Measurements from ENCODE around the gene OVCH2. TPM values are rescaled to one million over a fixed set of nuclear protein-coding genes. Genes with fewer than 3 reads are reported as not detected.

The OVCH2 gene
- total and polyA plus RNA-seq, 2 experiments from 2014 or later: 0.42 to 1.3 TPM

DNA sequence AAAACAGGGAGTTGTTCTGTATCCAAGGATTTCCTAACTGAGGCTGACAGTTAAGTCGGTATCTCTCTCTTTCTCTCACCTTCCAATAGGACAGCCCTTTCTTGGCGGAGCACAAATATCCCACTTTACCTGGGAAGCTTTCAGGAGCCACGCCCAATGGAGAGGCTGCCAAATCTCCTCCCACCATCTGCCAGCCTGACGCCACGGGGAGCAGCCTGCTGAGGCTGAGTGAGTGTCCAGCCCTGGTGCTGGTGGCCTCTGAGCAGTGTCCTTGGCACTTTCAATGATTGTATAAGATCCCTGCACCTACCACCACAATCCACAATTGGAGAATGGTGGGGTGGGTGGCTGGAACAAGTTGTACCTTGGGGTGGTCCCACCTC is 66.6 kb downstream of the OVCH2 start:
- TF ChIP-seq, protein P1, sequence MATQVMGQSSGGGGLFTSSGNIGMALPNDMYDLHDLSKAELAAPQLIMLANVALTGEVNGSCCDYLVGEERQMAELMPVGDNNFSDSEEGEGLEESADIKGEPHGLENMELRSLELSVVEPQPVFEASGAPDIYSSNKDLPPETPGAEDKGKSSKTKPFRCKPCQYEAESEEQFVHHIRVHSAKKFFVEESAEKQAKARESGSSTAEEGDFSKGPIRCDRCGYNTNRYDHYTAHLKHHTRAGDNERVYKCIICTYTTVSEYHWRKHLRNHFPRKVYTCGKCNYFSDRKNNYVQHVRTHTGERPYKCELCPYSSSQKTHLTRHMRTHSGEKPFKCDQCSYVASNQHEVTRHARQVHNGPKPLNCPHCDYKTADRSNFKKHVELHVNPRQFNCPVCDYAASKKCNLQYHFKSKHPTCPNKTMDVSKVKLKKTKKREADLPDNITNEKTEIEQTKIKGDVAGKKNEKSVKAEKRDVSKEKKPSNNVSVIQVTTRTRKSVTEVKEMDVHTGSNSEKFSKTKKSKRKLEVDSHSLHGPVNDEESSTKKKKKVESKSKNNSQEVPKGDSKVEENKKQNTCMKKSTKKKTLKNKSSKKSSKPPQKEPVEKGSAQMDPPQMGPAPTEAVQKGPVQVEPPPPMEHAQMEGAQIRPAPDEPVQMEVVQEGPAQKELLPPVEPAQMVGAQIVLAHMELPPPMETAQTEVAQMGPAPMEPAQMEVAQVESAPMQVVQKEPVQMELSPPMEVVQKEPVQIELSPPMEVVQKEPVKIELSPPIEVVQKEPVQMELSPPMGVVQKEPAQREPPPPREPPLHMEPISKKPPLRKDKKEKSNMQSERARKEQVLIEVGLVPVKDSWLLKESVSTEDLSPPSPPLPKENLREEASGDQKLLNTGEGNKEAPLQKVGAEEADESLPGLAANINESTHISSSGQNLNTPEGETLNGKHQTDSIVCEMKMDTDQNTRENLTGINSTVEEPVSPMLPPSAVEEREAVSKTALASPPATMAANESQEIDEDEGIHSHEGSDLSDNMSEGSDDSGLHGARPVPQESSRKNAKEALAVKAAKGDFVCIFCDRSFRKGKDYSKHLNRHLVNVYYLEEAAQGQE (IDR thresholded peaks at IDR 0.05; ENCODE audit: unreplicated experiment): no peak
- TF ChIP-seq STAT1 (IDR thresholded peaks at IDR 0.05; ENCODE audit: unreplicated experiment) (no peak), NANOG (IDR thresholded peaks at IDR 0.05; ENCODE audit: borderline replicate concordance) (no peak), CREB1 (CRISPR knock-in tag; IDR thresholded peaks at IDR 0.05; ENCODE audit: low read depth) (no peak), ZNF114 (CRISPR knock-in tag; IDR thresholded peaks at IDR 0.05) (no peak), ZNF331 (CRISPR knock-in tag; IDR thresholded peaks at IDR 0.05; ENCODE audit: low read depth) (no peak), JUNB (IDR thresholded peaks at IDR 0.05; ENCODE audit: unreplicated experiment) (no peak), POLR2AphosphoS5 (IDR thresholded peaks at IDR 0.05; ENCODE audit: low read depth) (no peak), EZH2phosphoT487 (IDR thresholded peaks at IDR 0.05; ENCODE audit: unreplicated experiment) (no peak), EZH2 (IDR thresholded peaks at IDR 0.05; ENCODE audit: low read depth, unreplicated experiment) (no peak)
- TF ChIP-seq, protein P2, sequence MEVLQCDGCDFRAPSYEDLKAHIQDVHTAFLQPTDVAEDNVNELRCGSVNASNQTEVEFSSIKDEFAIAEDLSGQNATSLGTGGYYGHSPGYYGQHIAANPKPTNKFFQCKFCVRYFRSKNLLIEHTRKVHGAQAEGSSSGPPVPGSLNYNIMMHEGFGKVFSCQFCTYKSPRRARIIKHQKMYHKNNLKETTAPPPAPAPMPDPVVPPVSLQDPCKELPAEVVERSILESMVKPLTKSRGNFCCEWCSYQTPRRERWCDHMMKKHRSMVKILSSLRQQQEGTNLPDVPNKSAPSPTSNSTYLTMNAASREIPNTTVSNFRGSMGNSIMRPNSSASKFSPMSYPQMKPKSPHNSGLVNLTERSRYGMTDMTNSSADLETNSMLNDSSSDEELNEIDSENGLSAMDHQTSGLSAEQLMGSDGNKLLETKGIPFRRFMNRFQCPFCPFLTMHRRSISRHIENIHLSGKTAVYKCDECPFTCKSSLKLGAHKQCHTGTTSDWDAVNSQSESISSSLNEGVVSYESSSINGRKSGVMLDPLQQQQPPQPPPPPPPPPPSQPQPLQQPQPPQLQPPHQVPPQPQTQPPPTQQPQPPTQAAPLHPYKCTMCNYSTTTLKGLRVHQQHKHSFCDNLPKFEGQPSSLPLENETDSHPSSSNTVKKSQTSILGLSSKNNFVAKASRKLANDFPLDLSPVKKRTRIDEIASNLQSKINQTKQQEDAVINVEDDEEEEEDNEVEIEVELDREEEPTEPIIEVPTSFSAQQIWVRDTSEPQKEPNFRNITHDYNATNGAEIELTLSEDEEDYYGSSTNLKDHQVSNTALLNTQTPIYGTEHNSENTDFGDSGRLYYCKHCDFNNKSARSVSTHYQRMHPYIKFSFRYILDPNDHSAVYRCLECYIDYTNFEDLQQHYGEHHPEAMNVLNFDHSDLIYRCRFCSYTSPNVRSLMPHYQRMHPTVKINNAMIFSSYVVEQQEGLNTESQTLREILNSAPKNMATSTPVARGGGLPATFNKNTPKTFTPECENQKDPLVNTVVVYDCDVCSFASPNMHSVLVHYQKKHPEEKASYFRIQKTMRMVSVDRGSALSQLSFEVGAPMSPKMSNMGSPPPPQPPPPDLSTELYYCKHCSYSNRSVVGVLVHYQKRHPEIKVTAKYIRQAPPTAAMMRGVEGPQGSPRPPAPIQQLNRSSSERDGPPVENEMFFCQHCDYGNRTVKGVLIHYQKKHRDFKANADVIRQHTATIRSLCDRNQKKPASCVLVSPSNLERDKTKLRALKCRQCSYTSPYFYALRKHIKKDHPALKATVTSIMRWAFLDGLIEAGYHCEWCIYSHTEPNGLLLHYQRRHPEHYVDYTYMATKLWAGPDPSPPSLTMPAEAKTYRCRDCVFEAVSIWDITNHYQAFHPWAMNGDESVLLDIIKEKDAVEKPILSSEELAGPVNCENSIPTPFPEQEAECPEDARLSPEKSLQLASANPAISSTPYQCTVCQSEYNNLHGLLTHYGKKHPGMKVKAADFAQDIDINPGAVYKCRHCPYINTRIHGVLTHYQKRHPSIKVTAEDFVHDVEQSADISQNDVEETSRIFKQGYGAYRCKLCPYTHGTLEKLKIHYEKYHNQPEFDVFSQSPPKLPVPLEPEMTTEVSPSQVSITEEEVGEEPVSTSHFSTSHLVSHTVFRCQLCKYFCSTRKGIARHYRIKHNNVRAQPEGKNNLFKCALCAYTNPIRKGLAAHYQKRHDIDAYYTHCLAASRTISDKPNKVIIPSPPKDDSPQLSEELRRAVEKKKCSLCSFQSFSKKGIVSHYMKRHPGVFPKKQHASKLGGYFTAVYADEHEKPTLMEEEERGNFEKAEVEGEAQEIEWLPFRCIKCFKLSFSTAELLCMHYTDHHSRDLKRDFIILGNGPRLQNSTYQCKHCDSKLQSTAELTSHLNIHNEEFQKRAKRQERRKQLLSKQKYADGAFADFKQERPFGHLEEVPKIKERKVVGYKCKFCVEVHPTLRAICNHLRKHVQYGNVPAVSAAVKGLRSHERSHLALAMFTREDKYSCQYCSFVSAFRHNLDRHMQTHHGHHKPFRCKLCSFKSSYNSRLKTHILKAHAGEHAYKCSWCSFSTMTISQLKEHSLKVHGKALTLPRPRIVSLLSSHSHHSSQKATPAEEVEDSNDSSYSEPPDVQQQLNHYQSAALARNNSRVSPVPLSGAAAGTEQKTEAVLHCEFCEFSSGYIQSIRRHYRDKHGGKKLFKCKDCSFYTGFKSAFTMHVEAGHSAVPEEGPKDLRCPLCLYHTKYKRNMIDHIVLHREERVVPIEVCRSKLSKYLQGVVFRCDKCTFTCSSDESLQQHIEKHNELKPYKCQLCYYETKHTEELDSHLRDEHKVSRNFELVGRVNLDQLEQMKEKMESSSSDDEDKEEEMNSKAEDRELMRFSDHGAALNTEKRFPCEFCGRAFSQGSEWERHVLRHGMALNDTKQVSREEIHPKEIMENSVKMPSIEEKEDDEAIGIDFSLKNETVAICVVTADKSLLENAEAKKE (CRISPR knock-in tag; IDR thresholded peaks at IDR 0.05): no peak
- TF ChIP-seq, protein P3, sequence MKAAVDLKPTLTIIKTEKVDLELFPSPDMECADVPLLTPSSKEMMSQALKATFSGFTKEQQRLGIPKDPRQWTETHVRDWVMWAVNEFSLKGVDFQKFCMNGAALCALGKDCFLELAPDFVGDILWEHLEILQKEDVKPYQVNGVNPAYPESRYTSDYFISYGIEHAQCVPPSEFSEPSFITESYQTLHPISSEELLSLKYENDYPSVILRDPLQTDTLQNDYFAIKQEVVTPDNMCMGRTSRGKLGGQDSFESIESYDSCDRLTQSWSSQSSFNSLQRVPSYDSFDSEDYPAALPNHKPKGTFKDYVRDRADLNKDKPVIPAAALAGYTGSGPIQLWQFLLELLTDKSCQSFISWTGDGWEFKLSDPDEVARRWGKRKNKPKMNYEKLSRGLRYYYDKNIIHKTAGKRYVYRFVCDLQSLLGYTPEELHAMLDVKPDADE (IDR thresholded peaks at IDR 0.05): no peak
- TF ChIP-seq, protein P4, sequence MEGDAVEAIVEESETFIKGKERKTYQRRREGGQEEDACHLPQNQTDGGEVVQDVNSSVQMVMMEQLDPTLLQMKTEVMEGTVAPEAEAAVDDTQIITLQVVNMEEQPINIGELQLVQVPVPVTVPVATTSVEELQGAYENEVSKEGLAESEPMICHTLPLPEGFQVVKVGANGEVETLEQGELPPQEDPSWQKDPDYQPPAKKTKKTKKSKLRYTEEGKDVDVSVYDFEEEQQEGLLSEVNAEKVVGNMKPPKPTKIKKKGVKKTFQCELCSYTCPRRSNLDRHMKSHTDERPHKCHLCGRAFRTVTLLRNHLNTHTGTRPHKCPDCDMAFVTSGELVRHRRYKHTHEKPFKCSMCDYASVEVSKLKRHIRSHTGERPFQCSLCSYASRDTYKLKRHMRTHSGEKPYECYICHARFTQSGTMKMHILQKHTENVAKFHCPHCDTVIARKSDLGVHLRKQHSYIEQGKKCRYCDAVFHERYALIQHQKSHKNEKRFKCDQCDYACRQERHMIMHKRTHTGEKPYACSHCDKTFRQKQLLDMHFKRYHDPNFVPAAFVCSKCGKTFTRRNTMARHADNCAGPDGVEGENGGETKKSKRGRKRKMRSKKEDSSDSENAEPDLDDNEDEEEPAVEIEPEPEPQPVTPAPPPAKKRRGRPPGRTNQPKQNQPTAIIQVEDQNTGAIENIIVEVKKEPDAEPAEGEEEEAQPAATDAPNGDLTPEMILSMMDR (conservative IDR thresholded peaks at IDR 0.05; ENCODE audit: low read depth in 2 of 2): no peak
- Histone ChIP-seq H3K9me2 (ENCODE audit: insufficient read depth) (peaks cover 6% of the 10 kb centered on the region; the same call in 1 of the 2 replicates), H3K4me3 (no peak overlapping the region), H3K79me2 (replicated peaks; ENCODE audit: insufficient read depth) (no peaks in the 10 kb centered on the region), H3F3A (replicated peaks; ENCODE audit: low read depth) (no peaks in the 10 kb centered on the region), H2AFZ (no peak overlapping the region), H3K36me3 (ENCODE audit: insufficient read depth) (no peaks in the 10 kb centered on the region), H3K4me1 (ENCODE audit: insufficient read depth) (no peaks in the 10 kb centered on the region), H3K27ac (ENCODE audit: low read depth) (no peak overlapping the region), H3K4me2 (no peak overlapping the region), H4K20me1 (replicated peaks; ENCODE audit: insufficient read depth) (no peaks in the 10 kb centered on the region), H3K27me3 (ENCODE audit: insufficient read depth) (no peaks in the 10 kb centered on the region)
- peaks cover 7% of the 10 kb centered on the region for H3K36me3 Mint-ChIP-seq (ENCODE audit: low read depth)
- H3K9me3 Mint-ChIP-seq: no peaks in the 10 kb centered on the region
- H3K4me3 Mint-ChIP-seq: no peak overlapping the region
- peaks cover 36% of the 10 kb centered on the region for H3K4me1 Mint-ChIP-seq
- no peak overlapping the region for H3K27ac Mint-ChIP-seq
- DNase-seq (ENCODE audit: low spot score): no peak
- ATAC-seq: peak; percentile 40; the same call in 2 of the 3 replicates
- peaks cover 4% of the 10 kb centered on the region for H3K27me3 Mint-ChIP-seq (ENCODE audit: insufficient read depth, low read depth, poor library complexity)
